Muscle of back (tissue), 11 donors: ENCODE data around the gene FHIP2A. TPM values are rescaled to one million over a fixed set of nuclear protein-coding genes. Genes with fewer than 3 reads are reported as not detected.
"Not testable (repeated sequence)": the region's sequence is repeated elsewhere in the genome, so short reads cannot be mapped to it uniquely, and the experiment has no call there.

Experiments used
- DNase-seq, 3 donors: peaks; one replicate each; pipeline versions ENCODE4 v3.0.0 to v3.0.0-alpha.2; 2013
- polyA plus RNA-seq, 10 donors: library from polyadenylated mRNA; unstranded; fragments of 120-200 nt; gene quantifications; one replicate each; pipeline ENCODE4 v1.2.1, GENCODE V29; 2013; ENCODE audit not compliant: insufficient read length in 10 of 10

Gene FHIP2A
- polyA plus RNA-seq, 10 donors: 14.9 to 24.3 (median 19.4) TPM

DNA sequence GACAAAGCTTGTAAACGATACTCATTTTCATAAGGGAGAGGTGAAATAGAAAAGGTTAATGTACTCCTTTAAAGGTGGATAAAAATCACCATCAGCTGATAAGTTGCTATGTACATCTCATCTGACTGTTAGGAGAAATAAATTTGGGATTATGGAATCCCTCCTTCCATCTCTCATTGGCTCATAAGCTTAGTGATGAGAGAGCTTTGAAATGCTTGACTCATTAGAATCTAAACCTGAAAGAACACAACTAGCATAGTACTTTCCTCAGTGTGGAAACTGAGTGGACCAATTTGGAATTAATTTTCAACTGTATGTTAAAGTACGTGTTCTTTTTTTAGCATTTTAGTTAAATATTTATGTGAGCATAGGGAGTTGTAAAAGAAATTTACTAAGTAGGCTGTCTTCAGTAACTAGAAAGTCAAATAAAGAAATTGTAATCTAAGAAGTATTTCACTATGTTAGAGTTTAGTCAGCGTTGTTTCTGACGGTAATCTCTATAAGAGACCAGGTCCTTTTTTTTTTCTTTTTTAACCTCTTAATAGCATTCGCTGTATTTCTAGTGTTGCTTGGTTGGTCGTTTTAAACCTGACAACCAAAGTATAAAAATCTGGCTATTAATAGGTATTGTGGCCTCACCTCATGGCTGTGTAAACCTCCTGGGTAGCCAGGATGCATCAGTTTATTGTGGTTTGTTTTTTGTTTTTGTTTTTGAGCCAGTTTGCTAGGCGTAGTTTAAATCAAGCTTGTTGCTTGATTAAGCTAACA lies 34.4 kb downstream of the FHIP2A start:
- no peak for DNase-seq

DNA sequence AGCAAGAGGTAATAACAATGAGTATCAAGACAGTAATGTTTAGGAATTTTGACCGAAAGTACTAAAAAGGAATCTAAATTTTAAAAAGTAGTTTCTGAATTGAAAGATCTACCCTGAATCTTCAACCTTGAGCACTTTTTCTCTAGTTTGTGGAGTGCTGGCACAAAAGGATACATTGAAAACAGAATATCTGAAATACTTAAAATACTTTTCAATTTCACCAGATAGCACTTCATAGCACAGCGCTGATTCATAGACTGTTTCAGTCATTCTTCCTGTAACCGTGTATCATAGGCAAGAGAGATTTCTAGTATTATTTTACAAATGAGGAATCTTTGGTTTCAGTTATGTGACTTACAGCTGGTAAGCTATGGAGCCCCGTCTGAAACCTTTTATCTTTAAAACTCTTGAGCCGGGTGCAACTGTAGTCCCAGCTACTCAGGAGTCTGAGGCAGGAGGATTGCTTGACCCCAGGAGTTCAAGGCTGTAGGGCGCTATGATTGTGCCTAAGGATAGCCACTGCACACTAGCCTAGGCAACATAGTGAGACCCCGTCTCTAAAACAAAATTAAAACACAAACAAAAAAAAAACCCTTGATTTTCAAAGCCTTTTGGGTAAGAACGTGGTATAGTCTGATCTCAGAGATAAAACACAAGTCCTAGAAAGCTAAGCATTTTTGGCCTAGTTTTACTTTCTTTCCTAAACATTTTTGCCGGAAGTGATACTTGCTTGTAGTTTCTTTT lies 35.1 kb downstream of the FHIP2A start:
- peak in 1 of 3 donors; percentile 73 for DNase-seq

DNA sequence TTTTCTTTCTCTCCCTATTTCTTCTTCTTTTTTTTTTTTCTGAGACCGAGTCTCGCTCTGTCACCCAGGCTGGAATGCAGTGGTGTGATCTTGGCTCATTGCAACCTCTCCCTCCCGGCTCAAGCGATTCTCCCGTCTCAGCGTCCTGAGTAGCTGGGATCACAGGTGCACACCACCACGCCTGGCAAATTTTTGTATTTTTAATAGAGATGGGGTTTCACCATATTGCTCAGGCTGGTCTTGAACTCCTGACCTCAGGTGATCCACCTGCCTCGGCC lies 35.6 kb downstream of the FHIP2A start:
- not testable (repeated sequence) for DNase-seq

DNA sequence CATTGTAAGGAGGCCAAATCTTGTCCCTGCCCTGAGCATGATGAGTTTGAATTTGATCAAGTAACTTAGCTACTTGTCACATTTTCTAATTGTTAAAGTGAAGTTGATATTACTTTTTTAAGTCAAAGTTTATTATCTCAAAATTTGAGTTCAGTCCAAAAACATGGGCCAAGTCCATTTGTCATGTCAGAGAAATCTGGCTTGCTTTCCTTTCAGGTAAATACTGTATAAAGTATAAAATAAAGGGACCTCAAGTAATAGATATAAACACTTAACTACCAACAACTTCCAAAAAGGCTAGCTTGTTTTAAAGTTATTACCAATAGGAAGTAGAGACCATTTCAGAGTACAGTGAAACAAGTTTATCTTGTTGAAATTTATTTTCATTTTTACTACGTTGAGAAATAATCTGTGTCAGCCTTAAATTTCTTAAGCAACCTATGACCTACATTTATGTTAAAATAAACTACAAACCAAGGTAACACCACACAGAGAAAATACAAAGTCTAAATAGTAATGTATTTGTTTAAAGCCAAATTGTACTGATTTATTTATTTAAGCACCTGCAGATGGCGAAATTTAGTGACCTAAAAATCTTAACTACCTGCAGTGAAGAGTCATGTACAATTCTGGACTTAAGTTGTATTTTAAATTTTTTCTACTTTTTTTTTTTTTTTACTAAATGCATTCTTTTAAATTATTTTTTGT lies 36.5 kb downstream of the FHIP2A start:
- no peak for DNase-seq

DNA sequence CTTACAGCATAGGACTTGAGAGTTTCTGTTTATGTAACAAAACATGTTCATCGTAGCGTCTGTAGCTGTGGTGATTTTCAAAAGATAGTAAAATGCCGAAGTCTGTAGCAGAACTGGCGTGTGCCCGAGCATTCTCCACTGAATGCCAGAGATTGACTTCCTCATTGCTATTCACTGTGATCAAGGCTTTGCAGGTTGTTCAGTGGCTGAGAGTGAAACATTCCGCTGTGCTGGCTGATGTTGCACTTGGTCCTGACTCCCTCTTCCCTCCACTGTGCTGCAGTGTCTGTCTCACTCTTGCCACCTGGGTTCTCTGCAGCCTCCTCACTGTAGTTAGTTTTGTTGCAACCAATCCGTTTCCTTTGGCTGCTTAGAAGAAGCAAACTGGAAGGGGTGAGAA lies 37.6 kb downstream of the FHIP2A start:
- no peak for DNase-seq

DNA sequence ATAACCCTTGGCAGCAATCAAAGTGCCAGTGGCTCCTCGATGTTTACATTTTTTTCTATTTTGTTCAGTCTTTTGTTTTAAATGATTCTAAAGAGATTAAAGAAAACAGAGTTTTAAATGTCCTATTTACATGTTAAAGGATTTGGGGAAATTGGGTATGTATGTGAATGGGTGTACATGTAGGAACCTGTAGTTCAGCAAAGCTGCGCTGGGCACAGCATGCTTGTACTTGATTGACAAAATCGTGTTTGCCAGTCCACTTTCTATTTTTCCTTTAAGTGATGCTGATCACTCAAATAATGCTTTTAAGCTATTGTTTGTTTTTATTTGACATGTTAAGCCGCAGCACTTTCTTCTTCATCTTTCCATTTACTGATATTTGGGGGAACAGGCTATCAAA lies 40.9 kb downstream of the FHIP2A start:
- no peak for DNase-seq

DNA sequence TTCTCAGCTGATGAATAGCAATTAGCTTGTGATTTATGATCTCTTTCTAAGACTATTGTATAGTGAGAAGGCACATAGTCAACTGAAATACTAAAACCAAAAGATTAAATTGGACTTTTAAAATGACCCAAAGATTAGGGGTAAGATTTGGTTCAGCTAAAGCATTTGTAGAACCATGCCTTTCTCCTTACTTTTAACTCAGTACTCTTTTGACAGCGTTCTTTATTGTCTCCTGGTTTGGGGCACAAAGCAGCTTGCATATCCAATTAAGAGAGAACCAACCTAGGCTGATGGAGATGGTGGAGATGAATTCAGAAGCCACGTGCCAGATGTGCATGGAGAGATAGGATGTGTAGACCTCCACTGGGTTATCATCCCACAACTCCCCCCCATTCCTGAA lies 45.8 kb downstream of the FHIP2A start:
- DNase-seq: no peak

DNA sequence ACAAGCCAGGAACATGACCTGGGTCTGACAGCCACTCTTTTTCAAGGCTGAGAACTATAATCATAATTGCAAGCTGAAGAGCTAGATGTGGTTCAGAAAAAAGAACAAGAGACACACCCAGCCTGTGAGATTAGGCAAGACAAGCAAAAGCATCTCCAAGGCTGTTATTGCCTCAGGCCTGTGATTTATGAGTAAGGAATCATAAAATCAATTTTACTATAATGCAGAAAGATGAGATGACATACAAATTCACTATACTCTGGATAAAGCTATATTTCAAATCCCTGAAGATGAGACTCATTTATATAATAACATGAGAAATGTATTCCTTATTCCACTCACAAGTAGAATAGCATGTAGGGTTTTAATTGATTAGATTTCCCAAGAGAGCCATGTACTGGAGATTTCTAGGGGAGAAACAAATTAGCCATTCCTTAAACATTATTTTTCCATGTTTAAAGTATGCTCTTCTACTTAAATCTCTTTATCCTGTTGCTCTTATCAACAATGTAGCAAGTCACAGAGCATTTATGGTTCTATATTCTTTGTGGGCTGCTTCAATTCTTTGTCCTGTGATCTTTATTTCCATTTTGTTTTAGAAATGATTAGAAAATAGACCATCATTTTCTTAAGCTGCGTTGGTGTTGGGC lies 47.4 kb downstream of the FHIP2A start:
- peak in 2 of 3 donors; percentile 11 to 57 for DNase-seq

DNA sequence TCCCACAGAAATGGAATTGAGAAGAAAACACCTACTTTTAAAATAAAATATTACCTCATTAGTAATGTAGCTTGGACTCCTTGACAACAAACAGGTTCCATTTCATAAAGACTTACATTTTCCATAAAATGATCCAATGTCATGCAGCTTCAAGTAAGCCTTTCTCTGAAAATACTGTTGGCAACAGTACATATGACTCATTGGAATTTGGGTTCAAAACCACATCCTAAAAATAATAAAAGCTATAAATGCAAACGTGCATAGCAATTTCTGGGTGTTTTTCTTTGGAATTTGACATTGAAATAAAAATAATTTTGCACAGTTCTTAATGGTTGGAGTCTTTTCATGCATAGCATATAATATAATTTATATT lies 47.9 kb downstream of the FHIP2A start:
- peak; percentile 63 to 83 (median 77) for DNase-seq

DNA sequence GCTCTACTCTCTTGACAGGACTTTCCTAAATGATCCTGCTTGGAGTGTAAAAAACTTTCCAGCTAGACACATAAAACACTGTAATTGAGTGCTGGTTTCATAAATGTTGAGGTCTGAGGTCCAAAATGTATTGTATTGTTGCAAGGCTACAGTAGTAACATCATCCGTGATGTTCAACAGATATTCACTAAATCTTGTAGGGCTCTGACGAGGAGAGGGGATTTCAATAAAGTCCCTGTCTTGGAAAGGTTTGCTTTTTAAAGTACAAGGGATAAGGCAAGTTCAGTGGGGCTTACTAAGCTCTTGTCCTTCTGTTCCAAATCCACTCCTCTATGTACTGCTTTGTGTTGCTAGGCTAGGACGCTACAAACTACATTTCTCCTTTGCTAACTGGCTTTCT lies 48.9 kb downstream of the FHIP2A start:
- DNase-seq: peak in 2 of 3 donors; percentile 47 to 73

DNA sequence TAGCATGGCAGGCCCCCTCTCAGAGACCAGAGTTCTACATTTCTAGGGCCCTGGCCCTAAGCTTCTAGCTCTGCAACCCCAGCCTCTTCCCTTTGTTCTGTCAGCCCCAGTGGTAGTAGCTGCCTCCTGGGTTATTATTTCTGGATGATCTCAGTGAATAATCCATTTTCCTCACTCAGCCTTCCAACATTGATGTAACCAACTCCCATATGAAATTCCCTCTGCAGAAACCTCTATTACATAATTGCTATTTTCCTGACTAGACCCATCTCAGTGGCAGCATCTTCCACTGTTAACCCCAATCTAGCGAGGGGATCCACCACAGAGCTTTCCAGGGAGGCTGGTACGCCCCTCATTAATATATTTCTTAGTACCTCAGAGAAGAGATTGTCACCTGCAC lies 49.8 kb downstream of the FHIP2A start:
- DNase-seq: peak in 2 of 3 donors; percentile 15 to 33

Other genes starting within 250 kb of the FHIP2A start
- gene ABLIM1, start 163.5 kb upstream of the FHIP2A start, polyA plus RNA-seq: 10 to 100 TPM; 47.0 to 67.4 (median 52.4) TPM
- 10 to 100 TPM; 17.5 to 27.2 (median 19.9) TPM for gene TRUB1, start 116.4 kb downstream of the FHIP2A start, polyA plus RNA-seq